LHCN-M2 (cell line): ENCODE measurements around the gene APBA2. TPM values are rescaled to one million over a fixed set of nuclear protein-coding genes. Genes with fewer than 3 reads are reported as not detected.

Source experiments
- DNase-seq: peaks from one replicate; pipeline ENCODE4 v3.0.0-alpha.2; 2012; ENCODE audit warnings: low read depth
- total RNA-seq: library from RNA; depleted of rRNA; stranded (reverse); fragments of >200 nt; gene quantifications from 2 replicates; pipeline ENCODE4 v1.2.3, GENCODE V29; 2014

Gene APBA2
- total RNA-seq, 1 experiment from 2014 or later = not detected

DNA sequence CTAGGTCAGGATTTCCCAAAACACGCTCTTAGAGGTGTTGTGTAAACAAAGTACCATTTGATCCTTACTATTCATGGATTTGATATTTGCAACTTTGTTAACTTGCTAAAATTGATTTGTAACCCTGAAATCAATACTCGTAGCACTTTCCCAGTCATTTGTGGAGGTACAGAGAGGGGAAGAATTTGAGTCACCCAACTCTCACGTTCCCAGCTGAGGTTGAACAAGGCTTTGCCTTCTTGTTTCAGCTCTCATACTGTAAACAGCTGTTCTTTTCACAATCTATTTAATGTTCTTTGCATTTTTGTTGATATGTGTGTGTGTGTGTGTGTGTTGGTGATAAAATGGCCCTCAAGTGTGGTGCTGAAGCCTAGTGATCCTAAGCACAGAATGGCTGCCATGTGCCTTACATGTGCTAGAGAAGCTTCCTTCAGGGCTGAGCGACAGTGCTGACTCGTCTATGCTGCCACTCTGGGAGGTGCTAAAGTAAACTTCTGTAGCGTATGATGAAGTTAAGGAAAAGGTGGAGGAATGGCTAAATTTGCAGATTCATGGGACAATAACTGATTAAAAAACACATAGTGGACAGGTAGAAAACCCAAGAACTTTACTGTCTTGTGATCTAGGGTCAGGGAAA lies 173.2 kb downstream of the APBA2 start:
- no peak for DNase-seq

- DNase-seq = no peak
These were observed 174.3 kb downstream of the APBA2 start for GRCh38 chr15:29059871-29060640.

DNA sequence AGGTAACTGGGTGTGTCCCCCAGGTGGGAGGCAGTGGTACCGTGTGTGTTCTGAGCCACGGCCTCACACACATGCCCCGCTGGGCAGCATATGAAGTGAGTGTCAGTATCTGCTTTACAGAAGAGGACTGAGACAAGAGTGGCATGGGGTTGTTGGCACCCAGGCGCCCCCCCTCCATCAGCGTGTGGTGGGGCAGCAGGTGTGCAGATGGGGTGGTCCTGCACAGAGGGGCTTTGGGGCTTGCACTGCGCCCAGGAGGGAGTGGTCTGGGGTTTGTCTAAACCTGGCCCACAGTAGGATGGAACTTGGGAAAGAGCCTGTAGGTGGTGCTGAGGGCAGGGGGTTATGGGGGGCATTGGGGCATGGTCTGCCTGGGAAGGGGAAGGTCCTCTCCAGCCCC lies 176.0 kb downstream of the APBA2 start:
- DNase-seq = no peak

DNA sequence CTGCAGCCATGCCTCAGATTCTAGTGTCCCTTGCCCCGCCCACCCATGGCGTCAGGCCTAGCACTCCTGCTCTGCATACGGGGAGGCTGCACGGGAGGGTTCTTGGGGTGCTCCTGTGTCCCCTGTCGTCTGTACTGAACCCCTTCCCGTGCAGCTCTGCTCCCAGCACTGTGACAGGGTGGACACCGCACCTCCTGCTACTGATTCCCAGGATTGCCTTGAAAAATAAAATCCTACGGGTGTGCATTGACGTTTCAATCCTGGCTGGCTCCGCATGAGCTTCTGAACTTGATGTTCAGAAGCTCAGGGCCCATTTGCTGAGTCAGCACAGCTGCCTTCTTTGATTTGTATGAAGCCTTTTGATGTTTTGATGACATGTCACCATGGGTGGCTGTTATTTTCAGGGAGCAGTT lies 176.4 kb downstream of the APBA2 start:
- DNase-seq = no peak

DNA sequence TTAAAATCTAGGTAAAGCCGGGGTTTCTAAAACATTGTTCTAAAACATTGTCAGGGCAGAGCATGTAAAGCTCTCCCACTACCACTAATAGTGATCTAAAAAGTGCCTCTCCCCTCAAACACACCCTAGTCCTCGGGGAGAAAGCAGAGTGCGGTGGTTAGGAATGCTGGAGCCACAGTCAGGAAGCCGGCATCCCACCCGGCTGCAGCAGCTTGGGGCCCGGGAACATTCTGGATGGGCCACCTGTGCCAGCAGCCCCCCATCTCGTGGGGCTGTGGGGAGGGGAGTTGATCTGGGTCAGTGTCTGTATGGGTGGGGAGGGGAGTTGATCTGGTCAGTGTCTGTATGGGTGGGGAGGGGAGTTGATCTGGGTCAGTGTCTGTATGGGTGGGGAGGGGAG lies 176.9 kb downstream of the APBA2 start:
- no peak for DNase-seq

DNA sequence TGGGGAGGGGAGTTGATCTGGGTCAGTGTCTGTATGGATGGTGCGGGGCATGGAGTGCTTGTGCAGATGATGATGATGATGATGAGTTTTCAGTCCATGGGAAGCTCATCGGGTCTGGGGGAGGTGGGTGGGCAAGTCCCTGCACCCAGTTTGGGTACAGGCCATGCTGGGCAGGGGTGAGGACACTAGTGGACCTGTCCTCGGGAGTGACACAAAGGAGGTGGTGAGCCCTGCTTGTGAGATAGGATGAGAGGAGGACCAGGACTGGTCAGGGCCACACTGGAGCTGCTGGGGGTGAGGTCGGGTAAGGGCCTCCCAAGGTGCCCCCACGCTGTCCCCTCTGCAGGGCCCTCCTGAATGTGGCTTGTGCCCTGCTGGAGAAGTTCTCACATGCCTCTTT lies 177.9 kb downstream of the APBA2 start:
- DNase-seq = no peak

GRCh38 chr15:29064290-29064689 lies 178.5 kb downstream of the APBA2 start:
- no peak for DNase-seq

DNA sequence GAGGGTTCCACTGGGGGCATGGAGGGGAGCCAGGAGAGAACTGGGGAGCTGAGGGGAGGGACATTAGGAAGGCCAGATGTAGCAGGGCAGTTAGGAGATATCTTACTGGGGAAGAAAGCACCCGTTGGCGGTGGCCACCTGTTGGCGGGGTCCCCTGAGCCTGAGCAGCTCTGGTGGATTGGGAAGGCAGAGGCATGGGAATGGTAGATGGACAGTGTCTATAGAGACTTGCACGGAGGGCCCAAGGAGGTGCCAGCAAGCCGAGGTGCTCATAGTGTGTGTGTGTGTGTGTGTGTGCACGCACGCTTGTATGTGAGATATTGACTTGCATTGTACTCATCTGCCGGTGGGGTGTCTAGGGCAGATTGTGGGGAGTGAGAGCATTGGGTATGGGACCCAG lies 179.0 kb downstream of the APBA2 start:
- DNase-seq = no peak

- no peak for DNase-seq
These were observed 179.8 kb downstream of the APBA2 start for GRCh38 chr15:29065571-29065970.

DNA sequence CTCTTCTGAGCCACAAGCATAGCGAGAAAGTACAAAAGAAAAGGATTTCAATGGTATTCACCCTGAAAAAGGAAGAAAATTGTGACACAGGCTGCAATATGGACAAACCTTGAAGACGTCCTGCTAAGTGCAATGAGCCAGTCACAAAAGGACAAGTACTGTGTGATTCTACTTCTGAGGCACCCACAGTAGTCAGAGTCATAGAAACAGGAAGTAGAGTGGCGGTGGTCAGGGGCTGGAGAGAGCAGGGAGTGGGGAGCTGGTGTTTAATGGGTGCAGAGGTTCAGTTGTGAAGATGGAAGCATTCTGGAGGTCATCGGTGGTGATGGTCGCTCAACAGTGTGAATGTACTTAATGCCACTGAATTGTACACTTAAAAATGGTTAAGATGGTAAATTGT lies 180.5 kb downstream of the APBA2 start:
- no peak for DNase-seq

DNA sequence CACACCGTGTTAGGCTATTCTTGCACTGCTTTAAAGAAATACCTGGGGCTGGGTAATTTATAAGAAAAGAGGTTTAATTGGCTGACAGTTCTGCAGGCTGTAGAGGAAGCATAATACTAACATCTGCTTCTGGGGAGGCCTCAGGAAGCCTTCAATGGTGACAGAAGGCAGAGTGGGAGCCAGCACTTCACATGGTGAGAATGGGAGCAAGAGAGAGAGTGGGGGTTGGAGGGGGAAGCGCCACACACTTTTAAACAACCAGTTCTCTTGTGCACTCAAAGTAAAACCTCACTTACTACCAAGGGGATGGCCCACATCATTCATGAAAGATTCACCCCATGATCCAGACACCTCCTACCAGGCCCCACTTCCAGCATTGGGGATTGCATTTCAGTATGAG lies 181.1 kb downstream of the APBA2 start:
- DNase-seq = no peak

DNA sequence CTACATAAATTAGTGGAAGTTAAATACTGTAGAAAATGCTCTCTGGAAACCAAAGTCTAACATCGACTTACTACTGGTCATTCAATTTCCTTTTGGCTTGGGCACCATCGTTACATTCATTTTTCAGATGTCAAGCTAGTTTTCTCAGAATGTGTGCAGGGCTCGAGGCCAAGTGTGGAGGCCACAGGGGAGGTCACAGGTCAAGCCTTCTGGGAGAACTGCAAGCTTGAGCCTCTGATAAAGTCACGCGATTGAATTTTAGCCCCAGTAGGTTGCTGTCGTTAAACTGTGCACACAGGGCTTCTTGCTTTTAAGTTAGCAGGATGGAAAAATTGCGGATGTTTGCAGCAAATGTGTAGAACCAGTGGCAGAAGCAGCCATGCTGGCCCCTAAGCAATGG lies 182.2 kb downstream of the APBA2 start:
- DNase-seq = no peak

GRCh38 chr15:29070471-29071231 lies 184.9 kb downstream of the APBA2 start:
- DNase-seq = no peak

- DNase-seq = no peak
These were observed 185.6 kb downstream of the APBA2 start for GRCh38 chr15:29071232-29071881.

DNA sequence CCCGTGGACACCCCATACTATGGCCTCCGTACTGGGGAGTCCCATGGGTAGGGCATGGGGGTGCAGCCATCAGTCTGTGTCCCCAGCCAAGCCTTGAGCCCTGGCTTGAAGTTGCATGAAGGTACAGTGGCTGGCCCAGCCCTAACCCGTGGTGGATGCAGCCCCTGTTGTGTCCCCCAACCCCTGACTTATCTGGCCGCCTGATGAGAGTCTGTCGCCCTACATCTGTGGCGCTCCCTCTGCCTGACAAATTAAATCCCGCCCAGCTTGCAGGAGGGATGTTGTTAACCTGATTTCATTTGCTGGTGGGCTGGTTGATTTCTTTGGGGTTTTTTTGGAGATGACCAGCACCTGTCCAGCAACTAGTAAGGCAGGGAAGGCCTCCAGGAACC lies 186.1 kb downstream of the APBA2 start:
- DNase-seq = no peak

DNA sequence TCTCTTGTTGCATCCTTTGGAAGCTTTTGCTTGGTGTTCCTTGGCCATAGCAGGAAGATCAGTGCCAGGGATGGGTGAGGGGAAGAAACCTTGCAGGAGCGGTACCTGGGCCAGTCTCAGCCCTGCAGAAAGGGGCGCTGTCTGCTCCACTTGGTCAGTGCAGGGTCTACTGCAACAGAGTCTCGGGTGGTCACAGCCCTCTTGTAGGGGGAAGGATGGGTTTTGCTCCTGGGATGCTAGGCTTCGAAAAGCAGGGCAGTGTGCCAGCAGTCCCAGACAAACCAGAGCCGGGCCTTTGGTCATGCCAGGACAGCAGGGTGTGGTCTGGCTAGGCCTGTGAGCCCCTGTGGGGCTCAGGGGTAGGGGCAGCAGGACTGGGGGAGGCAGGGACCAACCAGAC lies 186.7 kb downstream of the APBA2 start:
- DNase-seq = no peak

- no peak for DNase-seq
These were observed 188.3 kb downstream of the APBA2 start for GRCh38 chr15:29074045-29074444.

DNA sequence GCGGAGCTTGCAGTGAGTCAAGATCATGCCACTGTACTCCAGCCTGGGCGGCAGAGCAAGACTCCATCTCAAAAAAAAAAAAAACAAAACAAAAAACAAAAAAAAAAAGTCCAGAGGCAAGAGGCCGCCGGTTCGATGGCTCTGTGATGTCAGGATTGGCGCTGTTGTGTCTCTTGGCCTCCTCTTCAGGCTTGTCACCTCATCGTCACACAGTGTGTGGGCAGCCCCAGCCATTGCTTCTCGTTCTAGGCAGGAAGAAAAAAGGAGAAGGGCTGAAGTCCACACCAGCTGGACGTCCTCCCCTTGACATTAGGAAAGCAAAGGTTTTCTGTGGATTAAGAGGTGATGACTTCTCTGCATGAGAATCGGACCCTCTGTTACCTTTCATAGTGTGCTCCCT lies 192.8 kb downstream of the APBA2 start:
- DNase-seq = no peak

DNA sequence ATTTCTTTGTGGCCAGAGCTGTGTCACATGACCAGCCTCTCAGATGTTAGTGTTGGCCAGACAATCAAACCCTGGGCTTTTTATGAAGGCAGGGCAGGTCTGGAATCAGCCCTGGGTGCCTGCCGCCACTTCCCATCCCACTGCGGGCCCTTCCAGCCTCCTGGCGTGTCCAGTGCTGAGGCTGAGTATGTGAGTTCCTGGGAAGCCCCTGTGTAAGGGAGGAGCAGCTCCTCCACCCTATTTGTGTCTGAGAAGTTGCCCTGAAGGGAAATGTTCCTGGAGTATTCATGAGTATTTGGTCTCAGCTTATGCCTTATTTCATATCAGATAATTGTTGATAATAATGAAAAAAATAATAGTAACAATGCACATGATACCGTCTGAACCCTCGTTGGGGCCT lies 193.7 kb downstream of the APBA2 start:
- DNase-seq = no peak

DNA sequence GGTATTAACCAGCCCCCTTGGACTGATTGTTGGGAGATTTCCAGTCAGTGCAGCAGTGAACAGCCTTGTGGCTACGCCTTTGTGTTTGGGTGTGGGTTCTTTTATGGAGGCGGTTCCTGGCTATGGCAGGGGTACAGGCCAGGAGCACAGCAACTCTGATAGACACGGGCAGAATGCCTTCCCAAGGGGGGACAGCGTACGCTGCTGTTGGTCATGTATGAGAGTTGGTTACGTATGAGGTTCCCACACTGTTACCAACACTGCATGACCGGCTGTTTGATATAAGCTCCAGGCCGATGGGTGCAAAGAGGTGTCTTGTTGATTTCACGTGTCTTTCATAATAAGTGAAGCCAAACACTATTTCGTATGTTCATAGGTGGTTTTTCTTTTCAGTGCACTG lies 196.0 kb downstream of the APBA2 start:
- DNase-seq = no peak

GRCh38 chr15:29083161-29083560 lies 197.4 kb downstream of the APBA2 start:
- no peak for DNase-seq

GRCh38 chr15:29083858-29084257 lies 198.1 kb downstream of the APBA2 start:
- DNase-seq = no peak
